ENCODE measurements around the gene PNPLA7.

The PNPLA7 gene

DNA sequence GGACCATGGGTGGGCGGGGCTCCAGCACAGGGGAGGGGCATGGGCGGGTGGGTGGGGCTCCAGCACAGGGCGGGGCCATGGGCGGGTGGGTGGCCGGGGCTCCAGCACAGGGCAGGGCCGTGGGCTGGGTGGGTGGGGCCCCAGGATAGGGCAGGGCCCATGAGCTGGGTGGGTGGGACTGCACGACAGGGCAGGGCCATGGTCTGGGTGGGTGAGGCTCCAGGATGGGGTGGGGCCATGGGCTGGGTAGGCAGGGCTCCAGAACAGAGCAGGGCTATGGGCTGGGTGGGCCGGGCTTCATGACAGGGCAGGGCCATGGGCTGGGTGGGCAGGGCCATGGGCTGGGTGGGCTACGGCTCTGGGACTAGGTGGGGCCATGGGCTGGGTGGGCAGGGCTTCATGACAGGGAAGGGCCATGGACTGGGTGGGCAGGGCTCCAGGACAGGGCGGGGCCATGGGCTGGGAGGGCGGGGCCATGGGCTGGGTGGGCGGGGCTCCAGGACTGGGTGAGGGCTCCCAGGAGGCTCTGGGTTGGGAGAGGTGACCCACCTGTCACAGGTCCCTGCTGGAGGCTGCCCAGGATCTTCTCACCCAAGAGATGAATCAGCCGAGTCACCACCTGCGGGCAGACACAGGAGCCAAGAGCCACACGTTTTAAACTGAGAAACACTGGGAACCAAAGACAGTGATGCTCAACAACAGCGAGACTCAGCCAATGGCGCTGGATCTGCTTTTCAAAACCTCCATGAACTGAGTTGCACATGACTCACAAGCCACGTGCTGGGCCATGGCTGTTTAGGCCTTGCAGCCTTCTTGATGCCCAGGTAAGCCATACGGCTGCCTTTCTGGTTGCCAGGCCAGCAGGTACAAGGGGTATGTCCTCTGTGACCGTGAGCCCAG, 57.5 kb downstream of the PNPLA7 start:
- DNase-seq, result no peak

DNA sequence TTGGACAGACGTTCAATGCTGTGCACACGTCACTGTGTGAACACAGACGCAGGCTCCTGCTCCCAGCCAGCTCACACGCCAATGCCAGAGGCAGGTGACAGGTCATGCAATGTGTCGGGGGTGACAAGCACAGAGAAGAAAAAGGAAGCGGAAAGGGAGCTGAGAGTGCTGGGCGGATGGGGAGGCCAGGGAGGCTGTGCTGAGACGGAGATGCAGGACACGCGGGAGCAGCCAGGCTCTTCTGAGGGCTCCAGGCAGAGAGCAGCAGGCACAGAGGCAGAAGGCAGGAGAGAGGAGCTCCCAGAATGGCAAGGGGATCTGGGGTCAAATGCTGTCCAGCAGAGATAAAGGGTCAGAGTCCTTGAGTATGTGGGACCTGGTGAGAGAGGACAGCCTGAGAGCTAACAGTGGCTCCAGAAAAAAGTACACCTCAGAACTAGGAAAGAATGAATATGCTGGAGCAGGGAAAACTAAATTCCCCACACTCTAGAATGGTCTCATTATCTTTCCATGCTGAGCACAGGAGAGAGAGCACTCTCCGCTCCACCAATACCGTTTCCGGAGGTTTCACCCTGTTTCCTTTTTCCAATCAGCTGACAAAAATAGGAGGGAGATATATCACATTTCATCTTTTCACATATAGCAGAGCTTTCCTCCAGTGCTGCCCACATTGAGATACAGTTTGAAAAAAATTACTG, 58.3 kb downstream of the PNPLA7 start:
- DNase-seq, result no peak

DNA sequence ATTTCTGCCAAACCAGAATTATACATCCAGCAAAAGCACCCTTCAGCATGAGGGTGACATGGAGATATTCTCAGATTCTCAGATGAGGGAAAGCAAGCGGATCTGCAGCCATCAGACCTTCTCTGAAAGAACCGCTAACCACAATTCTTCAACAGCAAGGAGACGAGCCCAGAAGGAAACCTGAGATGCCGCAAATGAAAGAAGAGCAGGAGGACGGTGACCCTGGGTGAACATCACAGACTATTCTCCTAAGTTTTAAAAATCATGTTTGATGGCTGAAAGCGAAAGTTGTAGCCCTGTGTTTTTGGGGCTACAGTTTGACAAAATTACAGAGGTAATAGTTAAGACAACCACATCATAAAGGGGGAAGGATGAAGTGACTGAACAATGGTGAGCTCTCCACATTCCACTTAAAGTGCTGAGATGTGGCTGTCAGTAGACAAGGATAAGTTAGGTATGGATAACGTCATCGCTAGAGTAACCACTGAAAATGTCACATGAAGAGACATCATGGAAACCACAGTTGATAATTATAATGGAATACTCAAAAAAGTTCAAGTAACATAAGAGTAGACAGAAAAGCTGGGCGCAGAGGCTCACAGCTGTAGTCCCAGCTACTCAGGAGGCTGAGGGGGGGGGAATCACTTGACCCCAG, 59.5 kb downstream of the PNPLA7 start:
- DNase-seq, result no peak

DNA sequence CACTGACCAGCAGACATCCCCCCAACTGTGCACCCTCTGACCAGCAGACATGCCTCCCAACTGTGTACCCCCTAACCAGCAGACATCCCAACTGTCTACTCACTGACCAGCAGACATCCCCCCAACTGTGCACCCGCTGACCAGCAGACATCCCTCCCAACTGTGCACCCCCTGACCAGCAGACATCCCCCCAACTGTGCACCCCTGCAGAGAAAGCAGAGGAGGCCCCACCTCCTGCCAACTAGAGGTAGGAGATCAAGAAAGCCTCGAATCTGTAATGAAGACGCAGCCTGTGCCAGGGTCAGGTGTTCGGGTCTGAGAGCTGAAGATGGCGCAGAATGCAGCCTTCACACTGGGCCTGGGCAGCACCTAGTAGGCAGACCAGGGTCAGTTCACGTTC, 61.3 kb downstream of the PNPLA7 start:
- DNase-seq, result no peak

DNA sequence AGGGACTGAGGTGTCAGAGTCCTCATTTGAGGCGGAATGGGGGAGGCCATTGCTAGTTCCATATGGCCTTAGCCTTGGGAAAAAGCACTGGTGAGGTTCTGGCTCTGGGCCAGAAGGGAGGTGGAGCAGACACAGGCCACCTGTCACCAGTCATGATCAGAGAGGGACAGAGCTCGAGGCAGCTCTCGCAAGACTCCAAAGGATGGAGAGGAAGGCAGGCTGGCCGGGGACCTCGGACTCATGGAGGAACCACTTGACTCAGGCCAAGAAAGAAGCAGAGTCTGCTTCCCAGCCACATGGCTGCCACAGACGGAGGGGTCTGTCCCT, 61.9 kb downstream of the PNPLA7 start:
- no peak for DNase-seq

DNA sequence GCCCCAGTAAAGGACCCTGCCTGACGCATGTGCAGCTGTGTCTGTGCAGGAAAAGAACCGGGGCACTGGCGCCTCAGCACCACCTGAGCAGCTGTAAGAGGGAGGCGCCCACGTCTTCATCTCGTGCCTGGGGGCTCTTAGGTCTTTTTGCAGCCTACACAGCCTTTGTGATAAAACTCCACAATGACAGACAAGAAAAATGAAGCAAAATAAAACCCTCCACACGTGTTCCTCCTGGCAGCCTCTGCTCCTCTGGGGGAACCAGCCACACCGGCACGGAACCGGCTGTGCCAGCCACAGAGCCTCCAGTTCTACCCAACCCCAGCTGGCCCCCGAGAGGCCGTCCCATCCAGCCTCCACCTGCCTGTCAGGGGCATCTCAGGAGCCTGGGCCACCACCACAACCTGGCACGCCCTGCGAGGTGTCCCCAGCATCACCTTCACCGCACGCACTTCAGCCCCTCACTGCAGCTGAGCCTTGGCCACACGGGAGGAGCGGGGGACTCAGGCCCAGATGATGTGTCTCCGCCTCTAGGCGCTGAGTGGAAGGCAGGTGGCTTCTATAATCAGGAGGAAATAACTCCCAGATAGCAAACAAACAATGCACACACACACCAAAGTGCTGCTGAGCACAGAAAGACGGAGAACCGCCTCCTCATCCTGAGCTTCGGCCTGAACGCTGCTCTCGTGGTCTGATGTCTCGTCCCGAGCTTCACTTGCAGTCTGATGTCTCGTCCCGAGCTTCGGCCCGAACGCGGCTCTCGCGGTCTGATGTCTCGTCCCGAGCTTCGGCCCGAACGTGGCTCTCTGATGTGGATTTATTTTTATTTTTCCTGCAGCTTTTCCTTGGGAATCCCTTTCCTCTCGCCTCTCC, 62.5 kb downstream of the PNPLA7 start:
- no peak for DNase-seq

DNA sequence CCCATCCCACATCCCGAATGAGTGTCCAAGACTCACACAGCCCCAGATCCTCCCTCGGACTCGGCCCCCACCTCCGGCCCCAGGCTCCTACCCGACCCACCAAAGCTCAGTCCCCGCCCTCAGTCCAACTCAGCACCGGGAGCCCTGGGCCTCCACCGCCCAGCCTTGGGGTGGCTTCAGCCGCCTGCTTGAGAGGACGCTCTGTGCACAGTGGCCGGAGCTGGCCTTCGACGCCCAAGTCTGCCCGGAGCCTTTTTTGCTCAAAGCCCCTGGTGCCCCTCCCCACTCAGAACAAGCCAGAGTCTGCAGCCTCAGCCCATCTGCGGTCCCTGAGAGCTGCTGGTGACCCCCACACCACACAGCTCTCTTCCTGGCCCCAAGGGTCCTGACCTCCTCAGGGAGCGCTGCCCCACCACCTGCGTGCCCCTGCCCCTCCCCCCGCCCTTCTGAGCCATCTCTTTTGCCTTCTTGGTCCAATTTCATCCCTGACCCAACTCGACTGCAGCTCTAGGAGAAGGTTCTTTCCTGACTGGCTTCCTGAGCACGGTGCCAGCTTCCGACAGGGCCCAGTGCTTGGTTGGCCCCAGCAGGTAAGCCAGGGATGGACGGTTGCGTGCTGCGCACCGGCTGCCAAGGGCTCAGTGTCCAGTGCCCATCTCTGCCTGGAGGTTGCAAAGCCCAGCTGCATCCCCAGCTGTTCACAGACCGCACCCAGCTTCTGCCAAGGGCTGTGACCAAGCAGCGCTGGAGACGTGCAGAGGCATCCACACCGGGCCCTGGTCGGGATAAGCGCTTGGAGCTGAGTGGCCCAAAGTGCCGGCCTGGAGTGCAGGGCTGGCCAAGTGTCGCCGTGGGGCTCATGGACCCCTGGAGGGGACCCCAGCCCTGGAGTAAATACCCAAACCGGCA, 63.4 kb downstream of the PNPLA7 start:
- DNase-seq, result no peak

DNA sequence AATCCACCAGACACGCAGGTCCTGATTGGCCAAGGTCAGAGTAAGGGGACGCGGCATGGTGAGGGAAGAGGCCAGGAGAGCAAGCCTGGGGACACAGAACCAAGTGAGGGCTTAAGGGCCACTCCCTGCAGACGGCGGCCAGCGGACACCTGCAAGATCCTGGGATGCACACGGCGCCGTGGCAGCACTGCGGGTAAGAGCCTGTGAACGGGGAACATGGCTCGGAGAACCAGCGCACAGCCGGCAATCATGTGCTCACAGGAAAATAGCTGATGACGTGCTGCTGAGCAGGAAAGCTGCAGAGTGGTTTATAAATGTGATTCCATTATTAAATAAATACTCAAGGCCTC, 64.1 kb downstream of the PNPLA7 start:
- no peak for DNase-seq

DNA sequence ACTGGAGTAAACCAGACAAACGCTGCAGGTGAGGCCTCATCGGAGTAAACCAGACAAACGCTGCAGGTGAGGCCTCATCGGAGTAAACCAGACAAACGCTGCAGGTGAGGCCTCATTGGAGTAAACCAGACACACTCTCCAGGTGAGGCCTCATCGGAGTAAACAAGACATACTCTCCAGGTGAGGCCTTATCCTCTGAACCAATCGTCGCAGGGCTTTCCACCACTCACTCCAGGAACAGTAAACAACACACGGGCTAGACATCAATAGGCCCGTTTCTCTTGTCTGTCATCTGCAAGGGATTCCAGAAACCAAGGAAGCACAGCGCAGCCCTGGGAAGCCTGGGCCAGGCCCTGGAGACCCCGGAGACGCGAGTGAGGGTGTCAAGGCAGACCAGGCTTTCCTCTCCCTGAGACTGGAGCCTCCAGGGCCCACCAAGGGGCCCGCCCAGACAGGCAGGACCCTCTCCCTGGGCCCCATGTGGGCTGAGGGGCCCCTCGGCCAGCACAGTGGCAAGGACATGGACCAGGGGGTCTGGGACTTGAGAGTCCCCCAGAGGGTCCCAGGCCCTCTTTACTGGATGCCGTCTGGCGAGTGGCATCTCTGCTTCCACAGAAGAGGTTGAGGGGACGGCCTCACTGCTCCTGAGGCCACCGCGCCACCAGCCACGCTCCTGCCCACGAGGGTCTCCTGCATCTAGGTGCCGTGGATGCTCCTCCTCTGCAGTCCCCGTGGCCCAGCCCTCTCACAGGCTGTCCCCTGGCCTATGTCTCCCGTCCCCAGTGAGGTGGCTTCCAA, 64.7 kb downstream of the PNPLA7 start:
- DNase-seq, result no peak

- no peak for DNase-seq
Measured at GRCh38 chr9:137484551-137485315, 65.5 kb downstream of the PNPLA7 start.

- peak; percentile 21 for DNase-seq
Measured at GRCh38 chr9:137482094-137482781, 68.0 kb downstream of the PNPLA7 start.

- DNase-seq, result no peak
Measured at GRCh38 chr9:137480686-137481683, 69.2 kb downstream of the PNPLA7 start.

GRCh38 chr9:137479892-137480685, 70.1 kb downstream of the PNPLA7 start:
- no peak for DNase-seq

DNA sequence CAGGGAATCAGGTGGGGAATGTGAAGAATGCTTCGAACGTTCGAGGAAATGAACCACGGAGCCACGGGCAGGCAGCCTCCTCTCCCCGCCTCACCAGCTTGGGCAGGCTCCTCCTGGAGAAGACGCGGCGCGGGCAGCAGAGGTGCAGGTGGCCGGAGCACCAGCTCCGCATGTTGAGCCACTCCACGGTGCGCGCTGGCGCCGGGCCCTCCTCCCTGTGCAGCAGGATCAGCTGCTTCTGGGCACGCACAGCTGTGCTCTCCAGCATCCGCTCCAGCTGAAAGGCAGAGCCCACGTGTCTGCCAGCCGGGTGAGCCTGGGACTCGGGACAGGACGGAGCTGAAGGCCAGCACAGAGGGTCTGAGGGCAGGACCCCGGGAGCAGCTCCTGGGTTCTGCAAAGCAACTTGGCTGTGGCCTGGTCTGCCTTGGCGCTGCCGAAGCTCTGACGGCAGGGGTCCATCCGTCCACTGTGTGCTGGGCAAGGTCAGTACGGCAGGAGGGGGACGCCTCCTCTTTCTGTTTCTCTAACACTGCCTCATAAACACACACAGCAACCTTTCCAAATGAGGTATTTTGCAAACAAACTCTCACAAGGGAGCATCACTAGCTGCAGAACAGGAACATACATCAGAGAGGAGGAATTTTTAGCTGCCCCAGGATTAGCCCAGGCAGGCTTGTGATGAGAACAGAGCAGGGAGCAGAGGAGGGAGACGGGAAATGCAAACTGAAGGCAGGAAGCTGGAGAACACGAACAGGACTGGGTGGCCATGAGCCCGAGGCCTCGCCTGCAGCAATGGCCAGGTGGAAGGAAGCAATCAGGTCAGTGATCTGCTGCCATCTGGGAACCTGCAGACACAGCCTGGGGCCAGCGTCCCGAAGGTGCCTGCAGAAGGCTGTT, 71.0 kb downstream of the PNPLA7 start:
- DNase-seq, result no peak

- DNase-seq, result no peak
Measured at GRCh38 chr9:137478613-137478961, 71.6 kb downstream of the PNPLA7 start.

All from GDM1 (cell line).